GM12878 (cell line): ENCODE measurements around the gene PCDHGA4.
A peak's percentile ranks its signal among the peaks of the same experiment; 100 is the strongest.
"Not testable (repeated sequence)": the region's sequence is repeated elsewhere in the genome, so short reads cannot be mapped to it uniquely, and the experiment has no call there.

ENCODE experiments used
- BHLHE40 ChIP-seq, 2 experiments: fragments of 450-650 bp in 1 of 2; IDR thresholded peaks; 2 replicates each; pipeline ENCODE4 v1.6.1; 2011 to 2017; ENCODE audit warnings: low read depth in 2 of 2, borderline replicate concordance in 1 of 2, improper control_type of control experiment in 1 of 2, low read length in 1 of 2, mild to moderate bottlenecking in 1 of 2
- CTCF ChIP-seq, 3 experiments: IDR thresholded peaks in 2 of 3; conservative IDR thresholded peaks in 1 of 3; 2 replicates each; pipeline ENCODE4 v1.5.1; 2011; ENCODE audit warnings: low read depth in 3 of 3, low read length in 3 of 3, mild to moderate bottlenecking in 3 of 3, control low read depth in 2 of 3, moderate library complexity in 2 of 3, inconsistent platforms in 1 of 3, mixed read lengths in 1 of 3; ENCODE audit not compliant: control insufficient read depth in 2 of 3, insufficient read depth in 1 of 3; ENCODE audit errors: extremely low read depth in 1 of 3
- EP300 ChIP-seq, 2 experiments: fragments of 150-350 bp in 1 of 2; IDR thresholded peaks; 2 replicates each; pipeline ENCODE4 v1.6.1; 2011 to 2012; ENCODE audit warnings: low read depth in 2 of 2, low read length in 2 of 2, borderline replicate concordance in 1 of 2, improper control_type of control experiment in 1 of 2, inconsistent platforms in 1 of 2; ENCODE audit not compliant: control insufficient read depth in 1 of 2
- MYC ChIP-seq: IDR thresholded peaks from 2 replicates; pipeline ENCODE4 v1.6.1; 2011; ENCODE audit warnings: mild to moderate bottlenecking, low read length, moderate library complexity, inconsistent platforms; ENCODE audit not compliant: insufficient read depth, insufficient replicate concordance, insufficient read length, severe bottlenecking
- ZZZ3 ChIP-seq: IDR thresholded peaks from 2 replicates; pipeline ENCODE4 v1.6.1; 2011; ENCODE audit warnings: low read depth; ENCODE audit not compliant: control insufficient read depth, insufficient read length

GRCh38 chr5:141387557-141388311 lies 32.9 kb downstream of the PCDHGA4 start, which contains the start of gene PCDHGB4:
- not testable (repeated sequence) for TF ChIP-seq BHLHE40 (IDR thresholded peaks at IDR 0.05; ENCODE audit: borderline replicate concordance in 1 of 2, low read depth in 2 of 2, low read length in 1 of 2); MYC; ZZZ3; EP300 (IDR thresholded peaks at IDR 0.05; ENCODE audit: borderline replicate concordance in 1 of 2, control insufficient read depth in 1 of 2, low read depth in 2 of 2, low read length in 2 of 2)
- peak; percentile 35 to 40 (median 39); a peak in 5 of 6 replicates for TF ChIP-seq CTCF (IDR thresholded peaks at IDR 0.05 in 2 of 3, conservative IDR thresholded peaks at IDR 0.05 in 1 of 3; ENCODE audit: control insufficient read depth in 2 of 3, extremely low read depth in 1 of 3, insufficient read depth in 1 of 3, low read depth in 3 of 3, low read length in 3 of 3)
